H1 (cell line): ENCODE data around the gene OR6C65. TPM values are rescaled to one million over a fixed set of nuclear protein-coding genes. Genes with fewer than 3 reads are reported as not detected.

Experiments used
- CTCF ChIA-PET: fragments of 300-600 bp; sonication (Branson Sonifier 250); formaldehyde crosslinking; loops from one replicate; lab custom pipeline; 2021; ENCODE audit not compliant: partially characterized antibody; lab: Charles Lee
- POLR2A ChIA-PET: fragments of 300-600 bp; sonication (Branson Sonifier 250); formaldehyde crosslinking; loops from one replicate; lab custom pipeline; 2021; ENCODE audit warnings: inconsistent platforms; ENCODE audit not compliant: partially characterized antibody; lab: Charles Lee
- DNase-seq, 2 experiments: peaks; one replicate each; pipeline versions ENCODE4 v3.0.0 to v3.0.0-alpha.2; 2010 to 2022; ENCODE audit warnings: low spot score in 2 of 2, low read depth in 1 of 2, mixed read lengths in 1 of 2
- FAIRE-seq: peaks from 2 replicates; lab custom pipeline; 2011; peaks lifted over from hg19 to GRCh38; lab: Jason Lieb, UNC
- H2AFZ ChIP-seq: 2 replicates; pipeline ENCODE4 v1.8.1; 2012; ENCODE audit warnings: low read length, inconsistent platforms
- H2AK5ac ChIP-seq: 2 replicates; pipeline ENCODE4 v1.6.1; 2013; ENCODE audit warnings: low read depth, low read length
- H2BK120ac ChIP-seq: replicated peaks from 2 replicates; pipeline ENCODE3; 2013; ENCODE audit warnings: low read depth, low read length, inconsistent platforms
- H2BK12ac ChIP-seq: 2 replicates; pipeline ENCODE4 v1.6.1; 2013; ENCODE audit warnings: low read depth, low read length
- H2BK15ac ChIP-seq: 2 replicates; pipeline ENCODE4 v1.6.1; 2013; ENCODE audit warnings: low read length
- H2BK20ac ChIP-seq: 2 replicates; pipeline ENCODE4 v1.6.1; 2013; ENCODE audit warnings: low read length
- H2BK5ac ChIP-seq: 2 replicates; pipeline ENCODE4 v1.6.1; 2013; ENCODE audit warnings: low read depth, low read length
- H3K14ac ChIP-seq: 2 replicates; pipeline ENCODE4 v1.6.1; 2013; ENCODE audit warnings: inconsistent platforms; ENCODE audit not compliant: insufficient read length
- H3K18ac ChIP-seq: 2 replicates; pipeline ENCODE4 v1.6.1; 2013; ENCODE audit warnings: low read length; ENCODE audit errors: extremely low read depth
- H3K23ac ChIP-seq: 2 replicates; pipeline ENCODE4 v1.6.1; 2013; ENCODE audit warnings: inconsistent platforms; ENCODE audit not compliant: insufficient read length
- H3K23me2 ChIP-seq: 2 replicates; pipeline ENCODE4 v1.6.1; 2013; ENCODE audit warnings: low read depth, low read length
- H3K27ac ChIP-seq: 2 replicates; pipeline ENCODE4 v1.6.1; 2011; ENCODE audit warnings: low read depth, low read length, inconsistent platforms
- H3K27me3 ChIP-seq, 4 experiments: replicated peaks in 1 of 4; 1 replicate in 1 of 4; 2 replicates in 3 of 4; pipeline versions ENCODE4 v1.6.1 to v1.8.1; 2011 to 2013; ENCODE audit warnings: low read length in 3 of 4, mild to moderate bottlenecking in 3 of 4, inconsistent platforms in 2 of 4, mixed read lengths in 2 of 4, moderate library complexity in 1 of 4; ENCODE audit not compliant: control insufficient read depth in 3 of 4, insufficient read depth in 3 of 4; ENCODE audit errors: extremely low read depth in 1 of 4
- H3K36me3 ChIP-seq, 4 experiments: 2 replicates each; pipeline versions ENCODE4 v1.6.1 to v1.8.1; 2011 to 2013; ENCODE audit warnings: mild to moderate bottlenecking in 4 of 4, low read length in 3 of 4, moderate library complexity in 2 of 4, control low read depth in 1 of 4, inconsistent platforms in 1 of 4; ENCODE audit not compliant: insufficient read depth in 4 of 4, control insufficient read depth in 2 of 4
- H3K4ac ChIP-seq: replicated peaks from 2 replicates; pipeline ENCODE3; 2013; ENCODE audit warnings: low read length, low read depth, mixed read lengths, inconsistent platforms; ENCODE audit not compliant: insufficient read length
- H3K4me1 ChIP-seq, 4 experiments: replicated peaks in 1 of 4; 1 replicate in 1 of 4; 2 replicates in 3 of 4; pipeline versions ENCODE4 v1.6.1 to v1.8.1; 2011 to 2013; ENCODE audit warnings: low read length in 3 of 4, inconsistent platforms in 2 of 4, mixed read lengths in 1 of 4; ENCODE audit not compliant: insufficient read depth in 4 of 4, control insufficient read depth in 3 of 4
- H3K4me2 ChIP-seq, 2 experiments: 2 replicates each; pipeline versions ENCODE4 v1.6.1 to v1.8.1; 2011 to 2013; ENCODE audit warnings: low read depth in 2 of 2, low read length in 2 of 2, control low read depth in 1 of 2, inconsistent platforms in 1 of 2, mild to moderate bottlenecking in 1 of 2; ENCODE audit not compliant: insufficient read depth in 1 of 2
- H3K4me3 ChIP-seq, 4 experiments: fragments of 200-600, 300-600 bp in 1 of 4; sonication (generic), shearing (Covaris generic), sonication (Bioruptor Twin) in 1 of 4; 2 replicates each; pipeline versions ENCODE4 v1.5.1 to v1.8.1; 2011 to 2016; ENCODE audit warnings: low read length in 4 of 4, low read depth in 3 of 4, control low read depth in 2 of 4, inconsistent platforms in 2 of 4, mild to moderate bottlenecking in 2 of 4, mixed read lengths in 1 of 4, moderate library complexity in 1 of 4; ENCODE audit not compliant: insufficient read depth in 2 of 4; ENCODE audit errors: extremely low read depth in 1 of 4
- H3K56ac ChIP-seq: replicated peaks from 2 replicates; pipeline ENCODE3; 2013; ENCODE audit warnings: low read depth, mild to moderate bottlenecking, mixed read lengths, low read length, inconsistent platforms; ENCODE audit not compliant: insufficient read length
- H3K79me1 ChIP-seq: 2 replicates; pipeline ENCODE4 v1.6.1; 2013; ENCODE audit warnings: low read depth, low read length, control low read depth
- H3K79me2 ChIP-seq, 2 experiments: 2 replicates each; pipeline versions ENCODE4 v1.6.1 to v1.8.1; 2012 to 2013; ENCODE audit warnings: low read length in 2 of 2, mild to moderate bottlenecking in 2 of 2, inconsistent platforms in 1 of 2; ENCODE audit not compliant: insufficient read depth in 2 of 2, control insufficient read depth in 1 of 2
- H3K9ac ChIP-seq, 4 experiments: replicated peaks in 1 of 4; 1 replicate in 1 of 4; 2 replicates in 3 of 4; pipeline versions ENCODE4 v1.6.1 to v1.8.1; 2011 to 2013; ENCODE audit warnings: low read depth in 3 of 4, low read length in 3 of 4, control low read depth in 2 of 4, mild to moderate bottlenecking in 2 of 4, moderate library complexity in 2 of 4, inconsistent platforms in 1 of 4; ENCODE audit errors: extremely low read depth in 1 of 4
- H3K9me3 ChIP-seq, 2 experiments: 2 replicates each; pipeline versions ENCODE4 v1.6.1 to v1.8.1; 2012 to 2013; ENCODE audit warnings: mild to moderate bottlenecking in 2 of 2, moderate library complexity in 2 of 2, control low read depth in 1 of 2, inconsistent platforms in 1 of 2, low read depth in 1 of 2, low read length in 1 of 2, mixed read lengths in 1 of 2; ENCODE audit not compliant: insufficient read depth in 2 of 2
- H4K20me1 ChIP-seq, 2 experiments: replicated peaks in 1 of 2; 2 replicates each; pipeline versions ENCODE3 to v1.8.1; 2011 to 2013; ENCODE audit warnings: inconsistent platforms in 2 of 2, low read length in 2 of 2, mild to moderate bottlenecking in 1 of 2; ENCODE audit not compliant: insufficient read depth in 2 of 2, control insufficient read depth in 1 of 2
- H4K5ac ChIP-seq: 2 replicates; pipeline ENCODE4 v1.6.1; 2013; ENCODE audit warnings: low read length, low read depth, mixed read lengths, inconsistent platforms; ENCODE audit not compliant: insufficient read length
- H4K8ac ChIP-seq: 2 replicates; pipeline ENCODE4 v1.8.0; 2013; ENCODE audit warnings: mild to moderate bottlenecking, moderate library complexity, low read length, inconsistent platforms; ENCODE audit not compliant: insufficient read depth; ENCODE audit errors: extremely low read depth
- H4K91ac ChIP-seq: replicated peaks from 2 replicates; pipeline ENCODE3; 2013; ENCODE audit warnings: low read length, mixed read lengths, inconsistent platforms; ENCODE audit not compliant: insufficient read length
- CHD1 ChIP-seq: IDR thresholded peaks from 2 replicates; pipeline ENCODE4 v1.6.1; 2012; ENCODE audit warnings: low read depth, low read length, improper control_type of control experiment
- EGR1 ChIP-seq: IDR thresholded peaks from 2 replicates; pipeline ENCODE4 v1.6.1; 2011; ENCODE audit warnings: low read depth, low read length, borderline replicate concordance
- JUN ChIP-seq: IDR thresholded peaks from 2 replicates; pipeline ENCODE4 v1.6.1; 2011; ENCODE audit warnings: low read depth, mild to moderate bottlenecking, improper control_type of control experiment, low read length
- MAFK ChIP-seq: IDR thresholded peaks from 2 replicates; pipeline ENCODE4 v1.6.1; 2012; ENCODE audit warnings: low read depth, mild to moderate bottlenecking, improper control_type of control experiment, low read length
- NANOG ChIP-seq: IDR thresholded peaks from 2 replicates; pipeline ENCODE4 v1.6.1; 2011; ENCODE audit warnings: low read length, low read depth, mild to moderate bottlenecking, inconsistent platforms; ENCODE audit not compliant: insufficient read depth, poor library complexity, severe bottlenecking
- PHF8 ChIP-seq: fragments of 200-600 bp; sonication (generic); conservative IDR thresholded peaks from 2 replicates; pipeline ENCODE4 v1.7.1; 2012; ENCODE audit warnings: low read depth, mild to moderate bottlenecking, inconsistent platforms, low read length, moderate library complexity
- RBBP5 ChIP-seq: IDR thresholded peaks from 2 replicates; pipeline ENCODE4 v1.7.1; 2012; ENCODE audit warnings: low read depth, mild to moderate bottlenecking, inconsistent platforms, low read length, moderate library complexity, borderline replicate concordance
- SIX5 ChIP-seq: IDR thresholded peaks from 2 replicates; pipeline ENCODE4 v1.6.1; 2011; ENCODE audit warnings: mild to moderate bottlenecking, low read depth, low read length
- SP1 ChIP-seq: IDR thresholded peaks from 2 replicates; pipeline ENCODE4 v1.6.1; 2011; ENCODE audit warnings: low read depth, low read length
- SP4 ChIP-seq: IDR thresholded peaks from 2 replicates; pipeline ENCODE4 v1.6.1; 2012; ENCODE audit warnings: low read length, inconsistent platforms
- USF2 ChIP-seq: IDR thresholded peaks from 2 replicates; pipeline ENCODE4 v1.6.1; 2011; ENCODE audit warnings: low read length, improper control_type of control experiment
- ZNF274 ChIP-seq: IDR thresholded peaks from 2 replicates; pipeline ENCODE4 v1.7.0; 2012; ENCODE audit warnings: low read length, borderline replicate concordance; ENCODE audit errors: extremely low read depth
- WGBS, 2 experiments: shearing (Covaris generic) in 1 of 2; methylation state at CpG; one replicate each; pipeline versions ENCODE4 v1.1.6 to v1.1.7; 2013 to 2015; ENCODE audit warnings: low lambda C conversion rate in 2 of 2, mixed read lengths in 2 of 2, inconsistent platforms in 1 of 2, low coverage in 1 of 2, missing lambda C conversion rate in 1 of 2; ENCODE audit not compliant: insufficient replicate concordance in 2 of 2, insufficient coverage in 1 of 2, insufficient read length in 1 of 2; ENCODE audit errors: extremely low coverage in 1 of 2, missing lambda C conversion rate in 1 of 2; 5-methylcytosine and 5-hydroxymethylcytosine counted together
- polyA plus RNA-seq, 7 experiments: library from polyadenylated mRNA; depleted of rRNA in 3 of 7; stranded (reverse) in 5 of 7; unstranded in 2 of 7; fragments of >200 nt in 5 of 7; fragments of 200-250 nt in 2 of 7; gene quantifications; 1 replicate in 5 of 7; 2 replicates in 1 of 7; 4 replicates in 1 of 7; pipeline versions ENCODE4 v1.2.1 to v1.2.3, GENCODE V29; 2011 to 2013; ENCODE audit warnings: missing spikeins in 2 of 7, mixed read lengths in 2 of 7
- total RNA-seq: library from RNA; stranded (reverse); fragmentation: NEBNext Ultra II Directional; extraction: Animal tissue kit (Norgen Biotek cat#: 25700); gene quantifications from 2 replicates; pipeline ENCODE4 v1.2.1, GENCODE V29; 2021
- TF ChIP-seq, protein P1 (sequence below): IDR thresholded peaks from 2 replicates; pipeline ENCODE4 v1.6.1; 2012; ENCODE audit warnings: low read length, inconsistent platforms

Gene OR6C65
- total and polyA plus RNA-seq, 2 of the 8 experiments (the other 6 are each of a cell fraction or from before 2014, with no cell fraction given) = not detected

- FAIRE-seq = no peak
- 86% methylated on average over 4 of the region's 4 CpGs; no CpG with 5 or more reads in 1 of the 2 experiments for WGBS, 2 experiments
- Histone ChIP-seq H3K18ac (no peak overlapping the region), H4K91ac (no peak overlapping the region), H2AFZ (no peak overlapping the region), H3K4me1 (no peaks in the 10 kb centered on the region), H3K9me3 (no peaks in the 10 kb centered on the region), H2BK5ac (no peak overlapping the region), H3K23me2 (no peaks in the 10 kb centered on the region), H3K56ac (no peak overlapping the region), H2BK120ac (no peak overlapping the region), H3K79me1 (no peaks in the 10 kb centered on the region), H3K9ac (no peak overlapping the region), H3K27ac (no peak overlapping the region), H4K20me1 (no peaks in the 10 kb centered on the region), H4K5ac (no peak overlapping the region), H2BK12ac (no peak overlapping the region), H2BK20ac (no peak overlapping the region), H3K79me2 (no peaks in the 10 kb centered on the region), H3K4me3 (no peak overlapping the region), H2BK15ac (no peak overlapping the region), H3K36me3 (no peaks in the 10 kb centered on the region), H3K23ac (no peak overlapping the region), H3K4ac (no peak overlapping the region), H3K4me2 (no peak overlapping the region), H2AK5ac (no peak overlapping the region), H4K8ac (no peak overlapping the region), H3K14ac (no peak overlapping the region), H3K27me3 (no peaks in the 10 kb centered on the region)
- no peak for DNase-seq
- ChIA-PET CTCF (no interaction called here), POLR2A (no interaction called here)
- TF ChIP-seq PHF8 (no peak), NANOG (no peak), SP1 (no peak), SP4 (no peak), USF2 (no peak), MAFK (no peak), JUN (no peak), CHD1 (no peak), ZNF274 (no peak), RBBP5 (no peak), EGR1 (no peak), SIX5 (no peak)
- TF ChIP-seq, protein P1, sequence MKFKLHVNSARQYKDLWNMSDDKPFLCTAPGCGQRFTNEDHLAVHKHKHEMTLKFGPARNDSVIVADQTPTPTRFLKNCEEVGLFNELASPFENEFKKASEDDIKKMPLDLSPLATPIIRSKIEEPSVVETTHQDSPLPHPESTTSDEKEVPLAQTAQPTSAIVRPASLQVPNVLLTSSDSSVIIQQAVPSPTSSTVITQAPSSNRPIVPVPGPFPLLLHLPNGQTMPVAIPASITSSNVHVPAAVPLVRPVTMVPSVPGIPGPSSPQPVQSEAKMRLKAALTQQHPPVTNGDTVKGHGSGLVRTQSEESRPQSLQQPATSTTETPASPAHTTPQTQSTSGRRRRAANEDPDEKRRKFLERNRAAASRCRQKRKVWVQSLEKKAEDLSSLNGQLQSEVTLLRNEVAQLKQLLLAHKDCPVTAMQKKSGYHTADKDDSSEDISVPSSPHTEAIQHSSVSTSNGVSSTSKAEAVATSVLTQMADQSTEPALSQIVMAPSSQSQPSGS = no peak
These were observed 27.8 kb upstream of the OR6C65 start for GRCh38 chr12:55372521-55372920.
